HG03460 (cell line): ENCODE data around the gene ST6GALNAC1.

ENCODE experiments used
- ATAC-seq: cut with Tn5 transposase; IDR thresholded peaks from one replicate; pipeline ENCODE4 v1.9.1; 2021; ENCODE audit not compliant: unreplicated experiment

The ST6GALNAC1 gene

GRCh38 chr17:76585033-76585648 lies 58.4 kb downstream of the ST6GALNAC1 start:
- no peak for ATAC-seq

GRCh38 chr17:76584427-76585032 lies 59.0 kb downstream of the ST6GALNAC1 start:
- ATAC-seq, result no peak

- no peak for ATAC-seq
These were observed 60.9 kb downstream of the ST6GALNAC1 start for GRCh38 chr17:76582660-76583059.

- no peak for ATAC-seq
These were observed 62.0 kb downstream of the ST6GALNAC1 start for GRCh38 chr17:76581515-76581914.

GRCh38 chr17:76579281-76579680 lies 64.3 kb downstream of the ST6GALNAC1 start:
- no peak for ATAC-seq

GRCh38 chr17:76578376-76578775 lies 65.2 kb downstream of the ST6GALNAC1 start:
- ATAC-seq, result no peak

- no peak for ATAC-seq
These were observed 65.7 kb downstream of the ST6GALNAC1 start for GRCh38 chr17:76577876-76578275.

GRCh38 chr17:76576189-76576588 lies 67.4 kb downstream of the ST6GALNAC1 start:
- no peak for ATAC-seq

- ATAC-seq, result no peak
These were observed 68.0 kb downstream of the ST6GALNAC1 start for GRCh38 chr17:76575570-76575969.
